Activated T-helper 1 cell treated with anti-CD3 and anti-CD28 coated beads, Interleukin-2, amount 50 U/mL, for 16 hours (primary cell): Measurements from ENCODE around the gene TRERF1.
A peak's percentile ranks its signal among the peaks of the same experiment; 100 is the strongest.
"Not testable (repeated sequence)": the region's sequence is repeated elsewhere in the genome, so short reads cannot be mapped to it uniquely, and the experiment has no call there.

Experiments
- DNase-seq, 2 donors: peaks; one replicate each; pipeline ENCODE4 v3.0.0-alpha.2; 2020; ENCODE audit warnings: low read depth in 1 of 2, low spot score in 1 of 2

Gene TRERF1

GRCh38 chr6:42227173-42227850 lies 224.4 kb downstream of the TRERF1 start:
- DNase-seq = no peak

GRCh38 chr6:42226645-42227143 lies 225.0 kb downstream of the TRERF1 start:
- no peak for DNase-seq

GRCh38 chr6:42226161-42226611 lies 225.5 kb downstream of the TRERF1 start:
- DNase-seq = no peak

GRCh38 chr6:42225419-42225818 lies 226.3 kb downstream of the TRERF1 start:
- DNase-seq = no peak

- no peak for DNase-seq
Measured at GRCh38 chr6:42225029-42225339, 226.7 kb downstream of the TRERF1 start.

GRCh38 chr6:42224222-42225028 lies 227.3 kb downstream of the TRERF1 start:
- no peak for DNase-seq

GRCh38 chr6:42222448-42222847 lies 229.3 kb downstream of the TRERF1 start:
- DNase-seq = no peak

GRCh38 chr6:42221546-42221945 lies 230.2 kb downstream of the TRERF1 start:
- DNase-seq = no peak

- no peak for DNase-seq
Measured at GRCh38 chr6:42220807-42221206, 230.9 kb downstream of the TRERF1 start.

GRCh38 chr6:42217519-42218367 lies 234.0 kb downstream of the TRERF1 start, which contains the start of gene MRPS10:
MRPS10 (minus strand) TSS chr6:42217861; CDS start chr6:42217849, 12 bp downstream.
- peak; percentile 79 to 80 for DNase-seq

GRCh38 chr6:42217157-42217518 lies 234.6 kb downstream of the TRERF1 start:
- no peak for DNase-seq

GRCh38 chr6:42216495-42216894 lies 235.2 kb downstream of the TRERF1 start:
- DNase-seq = not testable (repeated sequence)

- no peak for DNase-seq
Measured at GRCh38 chr6:42212442-42212841, 239.3 kb downstream of the TRERF1 start.

- no peak for DNase-seq
Measured at GRCh38 chr6:42211726-42212125, 240.0 kb downstream of the TRERF1 start.

GRCh38 chr6:42210551-42210950 lies 241.2 kb downstream of the TRERF1 start:
- no peak for DNase-seq

GRCh38 chr6:42207559-42207958 lies 244.2 kb downstream of the TRERF1 start:
- not testable (repeated sequence) for DNase-seq

GRCh38 chr6:42204768-42205282 lies 246.9 kb downstream of the TRERF1 start:
- no peak for DNase-seq

GRCh38 chr6:42203183-42203582 lies 248.5 kb downstream of the TRERF1 start:
- DNase-seq = no peak

GRCh38 chr6:42202131-42202915 lies 249.4 kb downstream of the TRERF1 start:
- DNase-seq = not testable (repeated sequence)

GRCh38 chr6:42201382-42201781 lies 250.3 kb downstream of the TRERF1 start:
- no peak for DNase-seq
